Neural cell (in vitro differentiated cells): ENCODE results near the gene RNF41. TPM values are rescaled to one million over a fixed set of nuclear protein-coding genes. Genes with fewer than 3 reads are reported as not detected.

ENCODE experiments used
- H2AFZ ChIP-seq: fragments of 200-600, 300-800 bp; sonication (generic), shearing (Covaris generic); 2 replicates; pipeline ENCODE4 v1.6.0; 2014; ENCODE audit warnings: low read depth, mild to moderate bottlenecking, antibody characterized with exemption, low read length, moderate library complexity
- H3F3A ChIP-seq: fragments of 200-600 bp; shearing (Covaris generic); 2 replicates; pipeline ENCODE4 v1.6.1; 2016; ENCODE audit warnings: mild to moderate bottlenecking, moderate library complexity, mixed read lengths, antibody characterized with exemption, low read length; ENCODE audit not compliant: insufficient read depth, poor library complexity, severe bottlenecking
- H3K27ac ChIP-seq: fragments of 200-600, 300-800 bp; sonication (generic), shearing (Covaris generic); 2 replicates; pipeline ENCODE4 v1.5.1; 2014; ENCODE audit warnings: mild to moderate bottlenecking, low read length, moderate library complexity
- H3K27me3 ChIP-seq: fragments of 300-800, 200-600 bp; sonication (generic), shearing (Covaris generic); 2 replicates; pipeline ENCODE4 v1.6.0; 2014; ENCODE audit warnings: mild to moderate bottlenecking, low read depth, low read length, moderate library complexity; ENCODE audit not compliant: insufficient read depth
- H3K36me3 ChIP-seq: fragments of 300-800, 200-600 bp; sonication (generic), shearing (Covaris generic); 2 replicates; pipeline ENCODE4 v1.5.1; 2014; ENCODE audit warnings: mild to moderate bottlenecking, antibody characterized with exemption, low read length, moderate library complexity; ENCODE audit not compliant: insufficient read depth
- H3K4me2 ChIP-seq: fragments of 300-800, 200-600 bp; sonication (generic), shearing (Covaris generic); 2 replicates; pipeline ENCODE4 v1.6.0; 2014; ENCODE audit warnings: mild to moderate bottlenecking, low read length
- H3K4me3 ChIP-seq: fragments of 300-800, 200-600 bp; sonication (generic), shearing (Covaris generic); 2 replicates; pipeline ENCODE4 v1.5.1; 2014; ENCODE audit warnings: mild to moderate bottlenecking, low read length, moderate library complexity
- H3K79me2 ChIP-seq: fragments of 200-600 bp; shearing (Covaris generic); replicated peaks from 2 replicates; pipeline ENCODE4 v1.6.0; 2014; ENCODE audit warnings: mild to moderate bottlenecking, low read length, moderate library complexity; ENCODE audit not compliant: insufficient read depth
- H3K9ac ChIP-seq: fragments of 300-800, 200-600 bp; sonication (generic), shearing (Covaris generic); 2 replicates; pipeline ENCODE4 v1.6.1; 2016; ENCODE audit warnings: mild to moderate bottlenecking, low read length, mixed read lengths
- H3K9me2 ChIP-seq: fragments of 200-600 bp; shearing (Covaris generic); 2 replicates; pipeline ENCODE4 v1.6.1; 2016; ENCODE audit warnings: mild to moderate bottlenecking, low read length, mixed read lengths; ENCODE audit not compliant: insufficient read depth
- H3K9me3 ChIP-seq: fragments of 200-600, 300-800 bp; sonication (generic), shearing (Covaris generic); 2 replicates; pipeline ENCODE4 v1.6.1; 2016; ENCODE audit warnings: mild to moderate bottlenecking, mixed run types, low read length, moderate library complexity, mixed read lengths
- H4K20me1 ChIP-seq: fragments of 200-600 bp; shearing (Covaris generic); 2 replicates; pipeline ENCODE4 v1.6.1; 2016; ENCODE audit warnings: mild to moderate bottlenecking, mixed run types; ENCODE audit not compliant: insufficient read depth
- EP300 ChIP-seq: fragments of 450-650 bp; conservative IDR thresholded peaks from 2 replicates; pipeline ENCODE4 v1.6.1; 2014; ENCODE audit warnings: antibody characterized with exemption, mild to moderate bottlenecking, moderate library complexity; ENCODE audit not compliant: poor library complexity, severe bottlenecking
- EZH2 ChIP-seq: fragments of 200-600, 300-800 bp; shearing (Covaris generic), sonication (generic); IDR thresholded peaks from 2 replicates; pipeline ENCODE4 v1.6.1; 2014; ENCODE audit warnings: antibody characterized with exemption, low read length, borderline replicate concordance, mild to moderate bottlenecking; ENCODE audit not compliant: insufficient read depth, poor library complexity, severe bottlenecking
- MXI1 ChIP-seq: fragments of 450-650 bp; conservative IDR thresholded peaks from 2 replicates; pipeline ENCODE4 v1.6.1; 2014; ENCODE audit warnings: antibody characterized with exemption, mild to moderate bottlenecking; ENCODE audit not compliant: poor library complexity, severe bottlenecking
- POLR2AphosphoS5 ChIP-seq: IDR thresholded peaks from 2 replicates; pipeline ENCODE4 v1.6.1; 2012
- RAD21 ChIP-seq: fragments of 450-650 bp; conservative IDR thresholded peaks from 2 replicates; pipeline ENCODE4 v1.6.1; 2014; ENCODE audit warnings: antibody characterized with exemption, mild to moderate bottlenecking, moderate library complexity
- REST ChIP-seq: IDR thresholded peaks from 2 replicates; pipeline ENCODE4 v1.6.1; 2012; ENCODE audit warnings: borderline replicate concordance
- SMC3 ChIP-seq: fragments of 450-650 bp; conservative IDR thresholded peaks from 2 replicates; pipeline ENCODE4 v1.6.1; 2014; ENCODE audit warnings: antibody characterized with exemption, mild to moderate bottlenecking, moderate library complexity; ENCODE audit not compliant: poor library complexity
- TAF1 ChIP-seq: IDR thresholded peaks from 2 replicates; pipeline ENCODE4 v1.6.1; 2012; ENCODE audit warnings: low read depth
- polyA plus RNA-seq: library from polyadenylated mRNA; depleted of rRNA; stranded (reverse); fragments of >200 nt; gene quantifications from 2 replicates; pipeline ENCODE4 v1.2.3, GENCODE V29; 2014
- TF ChIP-seq, protein P1 (sequence below): fragments of 450-650 bp; IDR thresholded peaks from 2 replicates; pipeline ENCODE4 v1.5.1; 2014; ENCODE audit warnings: antibody characterized with exemption, mild to moderate bottlenecking, moderate library complexity; ENCODE audit not compliant: poor library complexity, severe bottlenecking

Gene RNF41
- polyA plus RNA-seq, 1 donor from 2014 or later, result 108 TPM

DNA sequence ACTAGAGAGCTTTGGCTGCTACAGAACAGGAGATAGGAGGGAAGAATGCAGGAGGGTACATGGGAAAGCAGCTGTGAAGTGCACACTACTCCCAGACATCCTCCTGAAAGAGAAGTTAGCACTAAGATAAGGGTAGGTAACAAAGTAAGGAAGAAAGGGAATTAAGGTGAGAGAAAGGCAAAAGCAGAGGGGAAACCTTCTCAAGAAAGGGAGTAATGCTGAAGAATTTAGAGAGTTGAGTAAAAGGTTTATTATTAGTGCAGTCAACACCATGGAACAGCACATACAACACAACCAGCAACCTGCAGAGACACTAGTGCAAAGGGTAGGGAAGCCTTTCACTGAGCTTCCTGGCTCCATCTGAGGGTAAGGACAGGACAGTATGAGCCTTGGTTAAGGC is 17.4 kb downstream of the RNF41 start:
- Histone ChIP-seq H3K9me2 (no peaks in the 10 kb centered on the region), H3K9ac (no peak overlapping the region), H3K9me3 (no peaks in the 10 kb centered on the region), H3K36me3 (peaks cover 6% of the 10 kb centered on the region), H3K4me2 (no peak overlapping the region), H3K27me3 (no peaks in the 10 kb centered on the region), H4K20me1 (no peaks in the 10 kb centered on the region), H2AFZ (no peak overlapping the region), H3K4me3 (no peak overlapping the region), H3K79me2 (no peaks in the 10 kb centered on the region), H3K27ac (no peak overlapping the region), H3F3A (no peaks in the 10 kb centered on the region)
- no peak for TF ChIP-seq EP300
- TF ChIP-seq, protein P1, sequence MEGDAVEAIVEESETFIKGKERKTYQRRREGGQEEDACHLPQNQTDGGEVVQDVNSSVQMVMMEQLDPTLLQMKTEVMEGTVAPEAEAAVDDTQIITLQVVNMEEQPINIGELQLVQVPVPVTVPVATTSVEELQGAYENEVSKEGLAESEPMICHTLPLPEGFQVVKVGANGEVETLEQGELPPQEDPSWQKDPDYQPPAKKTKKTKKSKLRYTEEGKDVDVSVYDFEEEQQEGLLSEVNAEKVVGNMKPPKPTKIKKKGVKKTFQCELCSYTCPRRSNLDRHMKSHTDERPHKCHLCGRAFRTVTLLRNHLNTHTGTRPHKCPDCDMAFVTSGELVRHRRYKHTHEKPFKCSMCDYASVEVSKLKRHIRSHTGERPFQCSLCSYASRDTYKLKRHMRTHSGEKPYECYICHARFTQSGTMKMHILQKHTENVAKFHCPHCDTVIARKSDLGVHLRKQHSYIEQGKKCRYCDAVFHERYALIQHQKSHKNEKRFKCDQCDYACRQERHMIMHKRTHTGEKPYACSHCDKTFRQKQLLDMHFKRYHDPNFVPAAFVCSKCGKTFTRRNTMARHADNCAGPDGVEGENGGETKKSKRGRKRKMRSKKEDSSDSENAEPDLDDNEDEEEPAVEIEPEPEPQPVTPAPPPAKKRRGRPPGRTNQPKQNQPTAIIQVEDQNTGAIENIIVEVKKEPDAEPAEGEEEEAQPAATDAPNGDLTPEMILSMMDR, result no peak
- no peak for TF ChIP-seq RAD21
- TF ChIP-seq POLR2AphosphoS5, result no peak
- no peak for TF ChIP-seq MXI1
- TF ChIP-seq EZH2, result no peak
- no peak for TF ChIP-seq SMC3
- TF ChIP-seq REST, result no peak
- TF ChIP-seq TAF1, result no peak

- Histone ChIP-seq H3K27me3 (no peaks in the 10 kb centered on the region), H4K20me1 (no peaks in the 10 kb centered on the region), H3K4me2 (no peak overlapping the region), H3K27ac (no peak overlapping the region), H3K9me2 (no peaks in the 10 kb centered on the region), H3K9me3 (no peaks in the 10 kb centered on the region), H3F3A (no peaks in the 10 kb centered on the region), H3K9ac (no peak overlapping the region), H3K79me2 (no peaks in the 10 kb centered on the region), H3K4me3 (no peak overlapping the region), H3K36me3 (peaks cover 6% of the 10 kb centered on the region), H2AFZ (no peak overlapping the region)
- no peak for TF ChIP-seq SMC3
- TF ChIP-seq REST, result no peak
- TF ChIP-seq MXI1, result no peak
- TF ChIP-seq POLR2AphosphoS5, result no peak
- no peak for TF ChIP-seq RAD21
- TF ChIP-seq TAF1, result no peak
- TF ChIP-seq EZH2, result no peak
- TF ChIP-seq EP300, result no peak
- TF ChIP-seq, protein P1, result no peak
Measured at GRCh38 chr12:56202838-56203237, 18.9 kb downstream of the RNF41 start.
